GM12864 (cell line): Measurements from ENCODE around the gene NRM.
A peak's percentile ranks its signal among the peaks of the same experiment; 100 is the strongest.

ENCODE experiments used
- DNase-seq: peaks from one replicate; pipeline ENCODE4 v3.0.0-alpha.2; 2011; ENCODE audit warnings: low read depth
- H3K4me3 ChIP-seq: 2 replicates; pipeline ENCODE4 v1.5.1; 2011; ENCODE audit warnings: mild to moderate bottlenecking, low read depth, low read length, control low read depth
- TF ChIP-seq, protein P1 (sequence below): IDR thresholded peaks from 2 replicates; pipeline ENCODE4 v1.5.1; 2011; ENCODE audit warnings: low read depth, mild to moderate bottlenecking, moderate library complexity, low read length, control low read depth, inconsistent platforms; ENCODE audit errors: missing control alignments

The NRM gene, protein sequence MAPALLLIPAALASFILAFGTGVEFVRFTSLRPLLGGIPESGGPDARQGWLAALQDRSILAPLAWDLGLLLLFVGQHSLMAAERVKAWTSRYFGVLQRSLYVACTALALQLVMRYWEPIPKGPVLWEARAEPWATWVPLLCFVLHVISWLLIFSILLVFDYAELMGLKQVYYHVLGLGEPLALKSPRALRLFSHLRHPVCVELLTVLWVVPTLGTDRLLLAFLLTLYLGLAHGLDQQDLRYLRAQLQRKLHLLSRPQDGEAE

DNA sequence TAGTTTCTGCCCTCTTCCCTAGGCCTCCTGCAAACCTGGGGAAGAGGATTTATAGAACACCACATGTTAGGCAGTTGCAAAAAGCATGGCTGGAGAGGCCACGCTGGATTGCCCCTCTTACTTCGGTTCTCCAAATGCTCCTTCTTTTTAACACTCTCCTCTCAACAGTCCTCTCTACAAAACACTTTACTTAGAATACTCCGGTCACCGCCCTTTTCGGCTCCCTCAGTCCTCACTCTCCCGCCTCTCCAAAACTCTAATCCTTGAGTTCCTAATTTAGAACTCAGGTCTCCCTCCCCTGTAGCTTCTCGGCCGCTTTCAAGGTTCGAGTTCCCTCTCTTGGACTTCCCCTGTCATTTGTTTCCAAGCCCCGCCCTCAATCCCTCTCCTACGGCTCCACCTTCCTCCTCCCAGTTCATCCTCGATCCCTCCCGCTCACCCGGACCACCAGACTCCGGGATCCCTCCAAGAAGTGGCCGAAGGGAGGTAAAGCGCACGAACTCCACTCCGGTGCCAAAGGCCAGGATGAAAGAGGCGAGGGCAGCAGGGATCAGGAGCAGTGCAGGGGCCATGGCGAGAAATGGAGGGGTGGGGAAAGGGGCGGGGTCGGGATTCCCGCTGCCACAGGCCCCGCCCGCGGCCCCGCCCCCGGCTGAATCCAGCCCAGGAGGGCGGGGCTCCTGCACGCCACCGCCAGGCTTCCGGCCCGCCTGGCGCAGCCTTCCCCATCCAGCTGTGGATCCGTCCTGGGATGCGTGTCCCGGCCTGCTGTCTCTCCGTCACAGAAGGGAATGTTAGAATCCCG lies at the start of gene NRM:
Gene NRM (minus strand): TSS at position 582 of the 805 bp plus-strand sequence. CDS start 10 bp downstream, at position 572.
- peak within 1 kb of the TSS; percentile 75 for H3K4me3 ChIP-seq
- TF ChIP-seq, protein P1, sequence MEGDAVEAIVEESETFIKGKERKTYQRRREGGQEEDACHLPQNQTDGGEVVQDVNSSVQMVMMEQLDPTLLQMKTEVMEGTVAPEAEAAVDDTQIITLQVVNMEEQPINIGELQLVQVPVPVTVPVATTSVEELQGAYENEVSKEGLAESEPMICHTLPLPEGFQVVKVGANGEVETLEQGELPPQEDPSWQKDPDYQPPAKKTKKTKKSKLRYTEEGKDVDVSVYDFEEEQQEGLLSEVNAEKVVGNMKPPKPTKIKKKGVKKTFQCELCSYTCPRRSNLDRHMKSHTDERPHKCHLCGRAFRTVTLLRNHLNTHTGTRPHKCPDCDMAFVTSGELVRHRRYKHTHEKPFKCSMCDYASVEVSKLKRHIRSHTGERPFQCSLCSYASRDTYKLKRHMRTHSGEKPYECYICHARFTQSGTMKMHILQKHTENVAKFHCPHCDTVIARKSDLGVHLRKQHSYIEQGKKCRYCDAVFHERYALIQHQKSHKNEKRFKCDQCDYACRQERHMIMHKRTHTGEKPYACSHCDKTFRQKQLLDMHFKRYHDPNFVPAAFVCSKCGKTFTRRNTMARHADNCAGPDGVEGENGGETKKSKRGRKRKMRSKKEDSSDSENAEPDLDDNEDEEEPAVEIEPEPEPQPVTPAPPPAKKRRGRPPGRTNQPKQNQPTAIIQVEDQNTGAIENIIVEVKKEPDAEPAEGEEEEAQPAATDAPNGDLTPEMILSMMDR, result no peak
- no peak for DNase-seq

DNA sequence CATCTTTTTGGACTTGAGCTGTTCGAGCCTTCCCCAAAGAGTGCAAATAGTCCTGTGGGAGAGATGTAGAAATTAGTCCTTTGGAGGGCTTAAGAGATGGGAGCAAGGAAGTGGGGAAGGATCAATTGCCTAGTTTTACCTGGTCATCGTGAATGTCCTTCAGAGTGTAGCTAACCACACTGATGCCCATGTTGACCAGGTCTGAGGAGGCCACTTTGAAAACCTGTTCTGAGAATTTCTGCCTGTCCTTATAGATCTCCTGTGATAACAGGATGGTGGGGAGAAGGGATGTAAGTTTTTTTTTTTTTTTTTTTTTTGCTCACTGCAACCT lies 49.7 kb upstream of the NRM start:
- no peak for DNase-seq
- H3K4me3 ChIP-seq, result no peak overlapping the region
- TF ChIP-seq, protein P1, result no peak

- no peak overlapping the region for H3K4me3 ChIP-seq
- TF ChIP-seq, protein P1, result no peak
- no peak for DNase-seq
These were observed 47.7 kb upstream of the NRM start for GRCh38 chr6:30738532-30738931.

GRCh38 chr6:30735668-30736314 lies 45.0 kb upstream of the NRM start:
- TF ChIP-seq, protein P1, result no peak
- no peak overlapping the region for H3K4me3 ChIP-seq
- no peak for DNase-seq

GRCh38 chr6:30732237-30732943 lies 41.6 kb upstream of the NRM start:
- TF ChIP-seq, protein P1, result no peak

DNA sequence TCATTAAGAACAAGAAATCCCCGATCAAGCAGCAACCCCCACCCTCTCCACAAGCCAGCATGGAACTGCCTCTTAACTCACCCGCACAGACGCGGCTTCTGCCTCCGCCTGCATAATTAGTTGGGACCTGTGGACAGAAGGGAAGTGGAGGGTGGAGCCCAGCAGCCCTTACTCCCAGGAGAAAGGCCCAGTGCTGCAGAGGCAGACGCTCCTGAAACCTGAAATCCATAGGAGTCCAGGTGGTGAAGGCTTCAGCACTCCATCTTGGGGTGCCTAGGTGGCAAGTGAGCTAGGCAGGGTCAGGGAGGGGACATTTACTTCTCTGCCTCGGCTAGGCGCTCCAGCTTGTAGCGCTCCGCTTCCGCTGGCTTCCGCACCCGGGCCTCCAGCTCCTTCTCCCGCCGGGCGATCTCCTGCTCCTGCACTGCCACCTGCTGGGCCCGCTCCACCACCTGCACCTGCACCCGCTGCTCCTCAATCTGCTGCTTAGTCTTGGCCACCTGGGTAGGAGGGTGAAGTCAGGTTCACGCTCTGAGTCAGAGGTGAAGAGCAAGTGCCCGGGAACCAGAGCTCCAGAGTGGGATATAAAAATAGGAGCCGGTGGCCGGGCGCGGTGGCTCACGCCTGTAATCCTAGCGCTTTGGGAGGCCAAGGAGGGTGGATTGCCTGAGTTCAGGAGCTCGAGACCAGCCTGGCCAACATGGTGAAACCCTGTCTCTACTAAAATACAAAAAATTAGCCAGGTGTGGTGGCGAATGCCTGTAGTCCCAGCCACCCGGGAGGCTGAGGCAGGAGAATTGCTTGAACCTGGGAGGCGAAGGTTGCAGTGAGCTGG lies 40.0 kb upstream of the NRM start:
- TF ChIP-seq, protein P1, result peak; percentile 87
- no peak overlapping the region for H3K4me3 ChIP-seq
- DNase-seq, result no peak

More at GRCh38 chr6:30732237-30732943, 41.6 kb upstream of the NRM start:
- DNase-seq, result no peak
- no peak overlapping the region for H3K4me3 ChIP-seq
